Fibroblast of the aortic adventitia (primary cell): ENCODE results near the gene PPP1R14B. TPM values are rescaled to one million over a fixed set of nuclear protein-coding genes. Genes with fewer than 3 reads are reported as not detected.

Experiments
- DNase-seq: peaks from one replicate; pipeline ENCODE4 v3.0.0-alpha.2; 2010; ENCODE audit warnings: low read depth
- H3K4me3 ChIP-seq: 2 replicates; pipeline ENCODE4 v1.5.1; 2011; ENCODE audit warnings: low read depth, mild to moderate bottlenecking, control low read depth, low read length, moderate library complexity
- total RNA-seq: library from RNA; depleted of rRNA; stranded (reverse); fragments of >200 nt; gene quantifications from 2 replicates; pipeline ENCODE4 v1.2.3, GENCODE V29; 2012; ENCODE audit warnings: low replicate concordance
- TF ChIP-seq, protein P1 (sequence below): IDR thresholded peaks from 2 replicates; pipeline ENCODE4 v1.5.1; 2011; ENCODE audit warnings: mild to moderate bottlenecking, low read length, control low read depth, inconsistent platforms; ENCODE audit not compliant: insufficient read depth

Gene PPP1R14B
- total RNA-seq, 1 donor, result 264 TPM

DNA sequence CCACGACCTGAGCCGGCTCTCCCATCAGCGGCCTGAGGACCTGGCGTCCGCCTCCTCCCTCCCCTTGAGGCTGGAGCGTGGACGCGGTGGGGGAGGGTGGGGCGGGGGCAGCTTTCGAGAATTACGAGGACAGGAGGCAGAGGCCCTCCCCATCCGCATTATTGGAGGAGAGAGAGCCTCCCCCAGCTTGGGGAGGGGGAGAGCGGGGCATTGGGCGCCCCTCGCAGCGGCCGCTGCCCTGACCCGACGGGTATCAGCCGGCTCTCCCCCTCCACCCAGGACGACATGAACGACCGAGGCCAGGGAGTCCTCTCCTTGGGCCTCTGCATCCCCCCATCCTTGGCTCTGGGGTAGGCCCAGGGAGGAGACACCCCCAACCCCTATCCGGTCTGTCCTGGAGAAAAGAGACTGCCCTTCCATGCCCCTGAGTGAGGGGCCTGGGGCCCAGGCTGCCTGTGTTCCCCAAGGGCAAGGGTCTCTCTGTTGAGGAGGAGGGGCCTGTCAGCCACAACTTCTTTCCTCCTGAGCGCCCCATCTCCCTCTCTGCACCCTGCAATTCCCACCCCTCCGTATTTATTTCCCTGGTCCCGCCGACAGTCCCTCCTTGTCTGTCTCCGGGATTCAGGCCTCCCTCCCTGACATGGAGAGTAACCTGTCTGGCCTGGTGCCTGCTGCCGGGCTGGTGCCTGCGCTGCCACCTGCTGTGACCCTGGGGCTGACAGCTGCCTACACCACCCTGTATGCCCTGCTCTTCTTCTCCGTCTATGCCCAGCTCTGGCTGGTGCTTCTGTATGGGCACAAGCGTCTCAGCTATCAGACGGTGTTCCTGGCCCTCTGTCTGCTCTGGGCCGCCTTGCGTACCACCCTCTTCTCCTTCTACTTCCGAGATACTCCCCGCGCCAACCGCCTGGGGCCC lies 39.4 kb upstream of the PPP1R14B start:
- TF ChIP-seq, protein P1, sequence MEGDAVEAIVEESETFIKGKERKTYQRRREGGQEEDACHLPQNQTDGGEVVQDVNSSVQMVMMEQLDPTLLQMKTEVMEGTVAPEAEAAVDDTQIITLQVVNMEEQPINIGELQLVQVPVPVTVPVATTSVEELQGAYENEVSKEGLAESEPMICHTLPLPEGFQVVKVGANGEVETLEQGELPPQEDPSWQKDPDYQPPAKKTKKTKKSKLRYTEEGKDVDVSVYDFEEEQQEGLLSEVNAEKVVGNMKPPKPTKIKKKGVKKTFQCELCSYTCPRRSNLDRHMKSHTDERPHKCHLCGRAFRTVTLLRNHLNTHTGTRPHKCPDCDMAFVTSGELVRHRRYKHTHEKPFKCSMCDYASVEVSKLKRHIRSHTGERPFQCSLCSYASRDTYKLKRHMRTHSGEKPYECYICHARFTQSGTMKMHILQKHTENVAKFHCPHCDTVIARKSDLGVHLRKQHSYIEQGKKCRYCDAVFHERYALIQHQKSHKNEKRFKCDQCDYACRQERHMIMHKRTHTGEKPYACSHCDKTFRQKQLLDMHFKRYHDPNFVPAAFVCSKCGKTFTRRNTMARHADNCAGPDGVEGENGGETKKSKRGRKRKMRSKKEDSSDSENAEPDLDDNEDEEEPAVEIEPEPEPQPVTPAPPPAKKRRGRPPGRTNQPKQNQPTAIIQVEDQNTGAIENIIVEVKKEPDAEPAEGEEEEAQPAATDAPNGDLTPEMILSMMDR, result no peak
- DNase-seq, result no peak
- peak overlapping the region; percentile 87 for H3K4me3 ChIP-seq

DNA sequence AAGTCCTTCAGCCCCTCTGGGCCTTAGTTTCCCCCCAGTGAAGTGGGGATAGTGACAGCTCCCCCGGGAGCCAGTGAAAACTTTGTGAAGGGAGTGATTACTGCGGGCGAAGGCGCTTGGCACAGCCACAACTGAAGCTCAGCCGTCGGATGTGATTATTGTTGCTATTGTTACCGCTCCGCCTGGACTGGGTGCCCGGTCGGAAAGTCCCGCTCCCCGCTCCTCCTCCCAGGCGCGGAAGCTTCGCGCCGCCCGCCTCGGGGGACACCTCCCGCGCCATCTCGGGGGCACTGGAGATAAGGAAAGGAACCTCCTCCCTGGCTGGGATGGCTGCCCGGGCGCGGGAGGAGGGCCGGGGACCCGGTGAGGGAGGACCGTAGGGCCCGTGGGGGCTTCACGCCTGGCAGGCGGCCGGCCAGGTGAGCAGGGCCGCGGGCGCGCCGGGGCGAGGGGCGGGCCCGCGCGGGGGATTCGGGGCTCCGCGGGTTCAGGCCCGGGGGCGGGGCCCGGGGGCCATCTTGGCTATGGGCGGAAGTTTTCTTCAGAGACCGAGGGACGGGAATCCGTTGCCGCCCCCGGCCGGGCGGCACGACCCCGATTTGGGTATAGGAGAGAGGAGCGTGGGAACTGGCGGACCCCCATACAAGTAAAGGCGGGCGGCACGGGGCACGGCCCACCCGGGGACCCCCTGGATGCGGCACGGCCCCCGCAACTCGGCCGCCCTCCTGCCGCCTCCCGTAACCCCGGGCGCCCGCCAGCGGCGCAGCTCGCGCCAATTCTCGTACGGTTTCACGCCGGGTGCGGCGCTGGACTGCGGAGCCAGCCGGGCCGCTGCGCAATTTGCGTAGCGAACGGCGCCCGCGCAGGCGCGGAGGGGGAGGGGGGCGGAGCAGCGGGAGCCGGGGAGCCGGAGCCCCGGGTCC lies 38.5 kb upstream of the PPP1R14B start, which contains the start of gene GPR137:
GPR137 (plus strand) TSS at position 887 of the 923 bp plus-strand sequence. CDS start 677 bp downstream, outside the sequence.
- peak; percentile 68 for DNase-seq
- TF ChIP-seq, protein P1, result no peak

DNA sequence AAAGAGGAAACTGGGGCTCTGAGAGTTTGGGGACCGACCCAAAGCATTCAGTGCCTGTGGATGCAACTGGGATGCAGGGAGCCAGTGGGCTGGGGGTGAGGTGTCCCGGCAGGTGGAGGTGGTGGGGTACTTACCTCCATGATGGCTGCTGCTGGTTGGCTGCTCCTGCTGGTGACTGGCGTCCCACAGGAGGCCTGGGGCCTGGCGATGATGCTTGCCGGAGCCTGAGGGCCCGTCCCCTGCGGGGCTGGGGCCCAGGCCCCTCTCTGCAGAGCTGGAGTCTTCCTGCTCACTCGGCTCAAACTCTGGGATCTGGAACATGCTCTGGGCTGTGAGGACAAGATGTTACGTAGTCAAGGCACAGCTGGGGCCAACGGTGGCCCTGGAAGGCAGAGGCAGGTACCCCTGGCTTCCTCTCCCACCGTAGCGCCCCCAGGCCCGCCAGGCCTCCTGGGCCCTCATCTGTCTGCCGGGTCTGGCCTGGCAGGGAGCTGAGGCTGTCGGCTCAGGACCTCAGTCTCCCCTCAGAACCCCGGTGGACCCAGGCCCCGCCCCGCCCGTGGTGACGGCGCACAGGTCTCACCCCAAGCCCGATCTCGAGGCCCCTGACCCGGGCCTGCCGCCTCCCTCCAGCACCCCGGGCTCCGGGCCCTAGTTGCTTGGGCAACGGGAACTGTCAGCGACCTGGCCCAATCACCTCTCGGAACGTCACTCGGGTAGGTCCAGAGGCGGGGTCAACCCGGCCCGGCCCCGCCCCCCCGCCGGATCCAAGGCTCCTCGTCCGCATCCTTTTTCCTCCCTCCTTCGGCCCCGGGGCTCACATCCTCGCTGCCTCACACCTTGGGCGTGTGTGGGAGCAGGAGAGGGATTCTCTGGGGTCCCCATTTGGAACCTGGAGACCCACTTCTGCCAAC lies 37.6 kb upstream of the PPP1R14B start, which contains the start of gene BAD:
BAD (minus strand) TSS at position 618 of the 914 bp plus-strand sequence; CDS start at position 321, 297 bp downstream.
- TF ChIP-seq, protein P1, result no peak
- peak within 1 kb of the TSS; percentile 87 for H3K4me3 ChIP-seq

More for the DNA sequence above, 38.5 kb upstream of the PPP1R14B start, which contains the start of gene GPR137:
- peak within 1 kb of the TSS; percentile 87 for H3K4me3 ChIP-seq

DNA sequence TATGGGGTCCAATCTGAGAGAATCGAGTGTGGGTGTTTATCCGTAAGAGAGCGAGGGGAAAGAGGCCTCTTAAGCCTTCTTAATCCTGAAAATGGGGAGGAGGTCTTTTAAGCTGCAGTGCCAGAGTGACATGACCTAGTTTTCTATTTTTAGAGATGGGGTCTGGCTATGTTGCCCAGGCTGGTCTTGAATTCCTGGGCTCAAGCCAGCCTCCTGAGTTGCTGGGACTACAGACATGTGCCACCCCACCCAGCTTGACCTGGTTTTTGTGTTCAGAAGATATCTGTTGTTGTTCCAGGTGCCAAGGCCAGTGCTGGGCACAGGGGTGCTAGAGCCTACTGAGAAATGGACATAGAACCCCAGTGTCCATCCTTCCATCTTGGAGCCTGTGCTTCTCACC lies 36.3 kb upstream of the PPP1R14B start:
- H3K4me3 ChIP-seq, result peak overlapping the region; percentile 87
- no peak for DNase-seq
- TF ChIP-seq, protein P1, result no peak

More for the DNA sequence above, 37.6 kb upstream of the PPP1R14B start, which contains the start of gene BAD:
- DNase-seq, result peak; percentile 90

DNA sequence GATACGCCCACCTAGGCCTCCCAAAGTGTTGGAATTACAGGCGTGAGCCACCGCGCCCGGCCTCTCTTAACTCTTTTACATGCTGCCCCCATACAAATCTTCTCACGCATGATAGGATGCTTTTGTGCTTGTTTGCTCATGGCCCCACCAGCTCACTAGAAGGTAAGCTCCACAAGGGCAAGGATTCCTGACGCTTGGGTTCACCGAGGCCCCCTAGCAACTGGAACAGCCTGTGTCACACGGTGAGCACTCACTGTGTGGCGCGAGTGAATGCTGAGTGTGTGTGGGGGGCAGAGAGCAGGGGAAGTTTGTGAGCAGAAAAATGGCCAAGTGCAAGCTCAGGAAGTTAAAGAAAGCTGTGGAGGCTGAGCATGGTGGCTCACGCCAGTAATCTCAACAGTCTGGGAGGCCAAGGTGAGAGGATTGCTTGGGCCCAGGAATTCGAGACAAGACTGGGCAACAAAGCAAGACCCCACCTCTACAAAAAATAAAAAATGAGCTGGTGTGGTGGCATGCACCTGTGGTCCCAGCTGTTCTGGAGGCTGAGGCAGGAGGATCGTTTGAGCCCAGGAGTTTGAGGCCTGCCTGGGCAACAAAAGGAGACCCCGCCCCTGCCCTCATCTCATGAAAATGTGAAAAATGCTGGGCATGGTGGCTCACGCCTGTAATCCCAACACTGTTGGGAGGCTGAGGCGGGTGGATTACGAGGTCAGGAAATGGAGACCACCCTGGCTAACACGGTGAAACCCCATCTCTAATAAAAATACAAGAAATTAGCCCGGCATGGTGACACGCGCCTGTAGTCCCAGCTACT lies 35.4 kb upstream of the PPP1R14B start:
- no peak overlapping the region for H3K4me3 ChIP-seq
- TF ChIP-seq, protein P1, result no peak
- no peak for DNase-seq
